GM12872 (cell line): ENCODE data around the gene TP53TG5.

Source experiments
- CTCF ChIP-seq: IDR thresholded peaks from 3 replicates; pipeline ENCODE4 v1.5.1; 2011; ENCODE audit warnings: low read depth, mild to moderate bottlenecking, low read length, moderate library complexity; ENCODE audit not compliant: insufficient read depth

Gene TP53TG5

DNA sequence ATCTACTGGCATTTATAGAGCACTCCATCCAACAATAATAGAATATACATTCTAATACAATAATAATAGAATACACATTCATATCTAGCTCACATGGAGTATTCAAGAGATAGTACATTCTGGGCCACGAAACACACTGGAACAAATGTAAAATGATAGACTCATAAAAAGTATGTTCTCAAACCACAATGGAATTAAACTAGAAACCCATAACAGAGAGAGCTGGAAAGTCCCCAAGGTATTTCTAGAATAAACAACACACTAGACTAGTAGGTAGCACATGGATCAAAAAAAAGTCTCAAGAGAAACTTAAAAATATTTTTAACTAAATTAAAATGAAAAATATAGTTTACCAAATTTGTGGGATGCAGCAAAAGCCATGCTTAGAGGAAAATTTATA lies 9.1 kb upstream of the TP53TG5 start:
- TF ChIP-seq CTCF = no peak

GRCh38 chr20:45377269-45377668 lies 856 bp downstream of the TP53TG5 start:
- no peak for TF ChIP-seq CTCF

- no peak for TF ChIP-seq CTCF
Measured at GRCh38 chr20:45374966-45375365, 3.2 kb downstream of the TP53TG5 start.

DNA sequence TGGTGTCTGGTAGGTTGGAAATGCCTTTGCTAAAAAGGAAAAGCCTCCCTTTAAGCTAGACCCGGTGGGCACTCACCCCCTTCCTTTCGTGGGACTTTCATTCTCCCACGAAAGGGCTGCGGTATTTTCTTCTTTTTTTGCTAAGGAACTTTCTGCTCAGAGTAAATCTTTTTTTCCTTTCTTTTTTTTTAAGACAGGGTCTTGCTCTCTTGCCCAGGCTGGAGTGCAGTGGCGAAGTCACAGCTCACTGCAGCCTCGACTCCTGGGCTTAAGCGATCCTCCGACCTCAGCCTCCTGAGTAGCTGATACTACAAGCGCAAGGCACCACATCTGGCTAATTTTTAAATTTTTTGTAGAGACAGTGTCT lies 4.0 kb downstream of the TP53TG5 start:
- TF ChIP-seq CTCF = no peak

GRCh38 chr20:45373353-45374100 lies 4.6 kb downstream of the TP53TG5 start:
- peak; percentile 93 for TF ChIP-seq CTCF

DNA sequence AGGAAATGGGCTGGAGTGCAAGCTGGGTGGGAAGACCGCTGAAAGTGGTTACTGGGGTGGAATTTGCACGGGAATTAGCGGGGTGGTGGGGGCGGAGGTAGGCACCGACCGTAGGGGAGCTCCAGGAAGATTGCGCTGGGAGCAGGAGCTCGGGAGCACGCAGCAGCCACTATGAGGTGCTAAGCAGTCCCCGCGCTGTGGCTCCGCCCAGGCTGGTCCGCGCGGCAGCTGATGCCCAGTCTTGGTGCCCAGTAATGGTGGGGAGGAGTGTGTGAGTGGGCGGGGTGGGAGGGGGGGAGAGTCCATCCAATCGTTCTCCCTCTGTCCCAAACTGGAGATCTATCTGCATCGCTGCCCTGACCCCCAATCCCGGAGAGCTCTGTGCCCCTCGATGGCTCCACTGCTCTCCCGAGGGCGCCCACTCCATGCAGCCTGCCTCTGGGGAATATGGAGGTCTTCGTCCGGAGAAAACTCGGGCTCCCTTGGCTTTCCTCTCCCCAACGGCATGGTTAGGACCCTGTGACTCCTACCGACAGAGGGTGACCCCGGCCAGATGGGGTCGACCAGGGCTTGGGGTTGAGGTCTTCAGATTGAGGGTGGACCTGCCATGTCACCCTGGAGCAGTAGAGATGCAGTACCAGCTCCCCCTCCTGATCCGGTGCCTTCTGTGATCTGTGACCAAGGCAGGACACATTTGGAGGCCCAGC lies 5.3 kb downstream of the TP53TG5 start:
- no peak for TF ChIP-seq CTCF

GRCh38 chr20:45372241-45372640 lies 5.9 kb downstream of the TP53TG5 start:
- TF ChIP-seq CTCF = no peak
